Activated naive CD4-positive, alpha-beta T cell treated with anti-CD3 and anti-CD28 coated beads for 36 hours (primary cell): ENCODE data around the gene AZIN2. TPM values are rescaled to one million over a fixed set of nuclear protein-coding genes. Genes with fewer than 3 reads are reported as not detected.
A peak's percentile ranks its signal among the peaks of the same experiment; 100 is the strongest.

Experiments
- CTCF ChIA-PET: fragments of 350-600 bp; sonication (Branson Sonifier 250); formaldehyde crosslinking; loops from one replicate; lab custom pipeline; 2021; ENCODE audit warnings: antibody characterized with exemption; lab: Charles Lee
- DNase-seq: peaks from one replicate; pipeline ENCODE4 v3.0.0-alpha.2; 2020
- H3K27ac Mint-ChIP-seq: one replicate; pipeline ENCODE4 v1.8.0; 2021; ENCODE audit warnings: mild to moderate bottlenecking, mixed read lengths
- H3K27me3 Mint-ChIP-seq: one replicate; pipeline ENCODE4 v1.8.0; 2021; ENCODE audit warnings: low read depth, mixed read lengths
- H3K36me3 Mint-ChIP-seq: one replicate; pipeline ENCODE4 v1.8.0; 2021; ENCODE audit warnings: low read depth, mixed read lengths
- H3K4me1 Mint-ChIP-seq: one replicate; pipeline ENCODE4 v1.8.0; 2021; ENCODE audit warnings: low read depth, mixed read lengths
- H3K4me3 Mint-ChIP-seq: one replicate; pipeline ENCODE4 v1.8.0; 2021; ENCODE audit warnings: mild to moderate bottlenecking, moderate library complexity, mixed read lengths
- H3K9me3 Mint-ChIP-seq: one replicate; pipeline ENCODE4 v1.8.0; 2021; ENCODE audit warnings: mixed read lengths
- intact Hi-C: fragments of 100-400 bp; cut with micrococcal nuclease; formaldehyde crosslinking; loops from one replicate; pipeline ENCODE4 v1.15.1; 2023
- total RNA-seq, 2 experiments: library from RNA; stranded (reverse); gene quantifications; one replicate each; pipeline ENCODE4 v1.2.3, GENCODE V29; 2021

AZIN2 gene
- 1 to 10 TPM; 1.5 to 1.6 TPM for total RNA-seq

GRCh38 chr1:33080885-33081553, at the start of gene AZIN2:
TSS of gene AZIN2 (plus strand) at chr1:33081153. CDS start at chr1:33082250, 1,097 bp downstream.
- peak within 1 kb of the TSS; percentile 19 for H3K27ac Mint-ChIP-seq
- CTCF ChIA-PET: interaction anchor here (1.2 to 7.4 kb wide), 3 partner anchors 14 to 46 kb away, joined by 3 to 51 read pairs (median 4); no protein-coding TSS in a partner anchor
- H3K9me3 Mint-ChIP-seq: no peaks in the 10 kb centered on the region
- no peaks in the 10 kb centered on the region for H3K36me3 Mint-ChIP-seq
- H3K27me3 Mint-ChIP-seq: no peaks in the 10 kb centered on the region
- peak within 1 kb of the TSS; percentile 75 for H3K4me3 Mint-ChIP-seq
- peak; percentile 98 for DNase-seq
- intact Hi-C loops: loop anchor here (1.0 to 10.0 kb wide), 5 partner anchors 44 to 366 kb away; partner anchors contain the start of genes AK2 and RNF19B
- peaks cover 18% of the 10 kb centered on the region for H3K4me1 Mint-ChIP-seq

DNA sequence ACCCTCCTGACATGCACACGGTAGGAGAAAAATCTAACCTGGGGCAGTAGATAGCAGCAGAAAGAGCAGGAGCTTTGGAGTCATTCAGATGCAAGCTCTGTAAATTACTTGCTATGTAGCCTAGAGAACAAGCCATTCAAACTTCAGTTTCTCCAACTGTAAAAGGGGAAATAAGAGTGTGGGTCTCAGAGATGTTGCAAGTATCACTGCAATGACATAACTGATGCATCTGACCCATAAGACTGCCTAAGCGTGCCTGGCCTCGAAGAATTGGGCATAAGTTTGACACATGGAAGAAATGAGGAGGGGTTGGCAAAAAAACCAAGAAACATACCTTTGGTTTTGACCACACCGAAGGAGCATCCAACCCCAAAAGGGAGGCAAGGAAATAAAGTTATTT, 49.4 kb upstream of the AZIN2 start:
- CTCF ChIA-PET: interaction anchor here (0.6 kb wide), 1 partner anchor 77 kb away, joined by 3 read pairs; no protein-coding TSS in a partner anchor
- H3K4me1 Mint-ChIP-seq: peaks cover 73% of the 10 kb centered on the region
- peaks cover 52% of the 10 kb centered on the region for H3K36me3 Mint-ChIP-seq
- no peaks in the 10 kb centered on the region for H3K9me3 Mint-ChIP-seq
- DNase-seq: no peak
- H3K27me3 Mint-ChIP-seq: no peaks in the 10 kb centered on the region
- no peak overlapping the region for H3K4me3 Mint-ChIP-seq
- intact Hi-C loops: no loop called here
- H3K27ac Mint-ChIP-seq: no peak overlapping the region

- H3K27ac Mint-ChIP-seq: no peak overlapping the region
These were observed 48.7 kb upstream of the AZIN2 start for GRCh38 chr1:33032126-33032869.

DNA sequence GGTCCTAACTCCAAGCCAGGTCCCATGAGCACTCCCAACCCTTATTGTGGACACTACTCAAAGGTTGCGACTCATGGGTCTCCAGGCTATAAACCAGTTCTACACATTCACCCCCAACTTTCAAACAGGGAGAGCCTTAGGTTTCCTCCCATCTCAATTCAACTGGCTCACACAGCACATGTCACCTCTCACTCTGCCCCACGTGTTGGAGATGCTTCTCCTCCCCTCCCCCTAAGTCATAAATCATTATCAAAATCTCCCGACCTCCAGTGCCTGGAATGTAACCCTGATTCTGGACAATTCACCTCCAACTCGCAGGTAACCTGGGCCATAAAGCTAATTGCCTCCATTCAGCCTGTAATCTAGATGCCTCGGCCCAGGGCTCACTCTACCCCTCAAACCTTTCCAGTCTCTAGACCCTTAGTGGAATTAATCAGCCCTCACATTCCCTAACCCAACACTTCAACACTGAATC, 44.9 kb upstream of the AZIN2 start:
- H3K4me1 Mint-ChIP-seq: peaks cover 47% of the 10 kb centered on the region
- H3K27me3 Mint-ChIP-seq: no peaks in the 10 kb centered on the region
- DNase-seq: peak; percentile 35
- intact Hi-C loops: loop anchor here (2.0 to 5.0 kb wide), 3 partner anchors 45 to 219 kb away; partner anchors contain the start of genes AZIN2, RNF19B, S100PBP and YARS1
- no peaks in the 10 kb centered on the region for H3K9me3 Mint-ChIP-seq
- peak overlapping the region; percentile 92 for H3K4me3 Mint-ChIP-seq
- peak overlapping the region; percentile 87 for H3K27ac Mint-ChIP-seq
- CTCF ChIA-PET: no interaction called here
- H3K36me3 Mint-ChIP-seq: peaks cover 27% of the 10 kb centered on the region

More at GRCh38 chr1:33032126-33032869, 48.7 kb upstream of the AZIN2 start:
- intact Hi-C loops: no loop called here
- H3K36me3 Mint-ChIP-seq: peaks cover 52% of the 10 kb centered on the region
- H3K9me3 Mint-ChIP-seq: no peaks in the 10 kb centered on the region
- no peaks in the 10 kb centered on the region for H3K27me3 Mint-ChIP-seq
- CTCF ChIA-PET: interaction anchor here (0.6 kb wide), 1 partner anchor 114 kb away, joined by 3 read pairs; no protein-coding TSS in a partner anchor
- no peak for DNase-seq
- no peak overlapping the region for H3K4me3 Mint-ChIP-seq
- H3K4me1 Mint-ChIP-seq: peaks cover 71% of the 10 kb centered on the region

DNA sequence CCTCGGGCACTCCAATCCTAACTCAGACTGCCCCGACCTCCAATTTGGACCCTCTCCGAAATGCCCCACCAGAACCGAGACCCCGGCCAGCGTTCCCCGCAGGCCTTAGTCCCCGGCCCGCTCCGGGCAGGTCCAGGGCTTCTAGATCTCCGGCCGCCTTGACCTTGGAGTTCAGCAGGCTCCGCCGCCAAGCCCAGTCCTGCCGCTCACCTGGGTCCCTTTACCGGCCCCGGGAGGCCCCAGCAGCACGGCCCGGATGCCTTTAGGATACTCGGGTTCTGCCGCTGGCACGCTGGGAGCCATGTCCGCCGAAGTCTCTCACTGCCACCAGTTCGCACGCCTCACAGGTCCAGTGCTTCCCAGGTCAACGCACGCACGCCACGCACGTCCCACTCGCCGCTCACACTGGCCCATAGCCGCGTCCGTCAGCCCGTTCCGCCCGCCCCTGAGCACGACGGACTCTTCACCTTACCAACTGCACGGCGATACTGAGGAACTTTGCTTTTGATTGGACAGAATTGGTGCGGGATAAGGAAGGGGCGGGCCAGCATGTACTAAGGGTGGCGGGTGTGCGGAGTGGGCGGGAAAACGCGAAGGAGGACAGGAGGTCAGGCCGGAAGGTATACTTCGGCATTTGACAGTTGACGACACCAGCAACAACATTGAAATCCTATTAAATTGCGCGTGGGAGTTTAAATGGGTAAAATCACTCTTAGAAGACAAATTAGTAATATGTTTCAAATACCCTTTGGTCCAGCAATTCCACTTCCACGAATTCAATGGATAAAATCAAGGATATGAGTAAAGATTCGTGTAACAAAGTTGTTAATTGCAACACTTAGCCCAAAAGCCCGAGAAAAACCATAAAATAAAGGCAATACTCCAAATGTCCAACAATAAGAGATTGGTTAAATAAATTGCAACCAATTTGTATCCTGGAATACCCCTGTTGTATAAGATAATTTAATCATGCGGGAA, 44.1 kb upstream of the AZIN2 start, which contains the start of gene AK2:
AK2 (minus strand) TSS at position 358 of the 978 bp plus-strand sequence; CDS start at position 303, 55 bp downstream.
- peak within 1 kb of the TSS; percentile 92 for H3K4me3 Mint-ChIP-seq
- peaks cover 22% of the 10 kb centered on the region for H3K36me3 Mint-ChIP-seq
- no peaks in the 10 kb centered on the region for H3K27me3 Mint-ChIP-seq
- H3K27ac Mint-ChIP-seq: peak within 1 kb of the TSS; percentile 87
- intact Hi-C loops: loop anchor here (1.0 to 5.0 kb wide), 4 partner anchors 44 to 220 kb away; partner anchors contain the start of genes AZIN2, RNF19B, S100PBP and YARS1
- peaks cover 40% of the 10 kb centered on the region for H3K4me1 Mint-ChIP-seq
- H3K9me3 Mint-ChIP-seq: no peaks in the 10 kb centered on the region
- CTCF ChIA-PET: no interaction called here
- peak; percentile 96 for DNase-seq

- Mint-ChIP-seq H3K4me1 (peaks cover 15% of the 10 kb centered on the region), H3K36me3 (peaks cover 7% of the 10 kb centered on the region), H3K4me3 (no peak overlapping the region), H3K27ac (no peak overlapping the region), H3K9me3 (no peaks in the 10 kb centered on the region), H3K27me3 (no peaks in the 10 kb centered on the region)
- DNase-seq: no peak
- CTCF ChIA-PET: interaction anchor here (1.4 kb wide), 1 partner anchor 16 kb away, joined by 4 read pairs; no protein-coding TSS in a partner anchor
- intact Hi-C loops: loop anchor here (5.0 kb wide), 1 partner anchor 223 kb away; the partner anchor contains the start of genes S100PBP and YARS1
These were observed 41.1 kb upstream of the AZIN2 start for GRCh38 chr1:33039840-33040239.

DNA sequence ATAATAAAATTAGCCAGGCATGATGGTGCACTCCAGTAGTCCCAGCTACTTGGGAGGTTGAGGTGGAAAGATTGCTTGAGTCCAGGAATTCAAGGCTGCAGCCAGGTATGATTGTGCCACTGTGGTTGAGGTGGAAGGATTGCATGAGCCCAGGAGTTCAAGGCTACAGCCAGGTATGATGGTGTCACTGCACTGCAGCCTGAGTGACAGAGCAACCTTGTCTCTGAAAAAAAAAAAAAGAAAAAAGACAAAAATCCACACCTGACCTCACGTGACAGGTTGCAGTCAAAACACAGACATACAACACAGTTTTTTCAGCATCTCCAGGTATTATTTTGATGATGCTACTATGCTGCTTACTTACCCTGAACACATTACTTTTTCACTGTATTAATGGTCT, 39.9 kb upstream of the AZIN2 start:
- CTCF ChIA-PET: no interaction called here
- no peak for DNase-seq
- Mint-ChIP-seq H3K4me1 (peaks cover 8% of the 10 kb centered on the region), H3K4me3 (no peak overlapping the region), H3K36me3 (peaks cover 2% of the 10 kb centered on the region), H3K27ac (no peak overlapping the region), H3K9me3 (no peaks in the 10 kb centered on the region), H3K27me3 (no peaks in the 10 kb centered on the region)
- intact Hi-C loops: no loop called here

- intact Hi-C loops: no loop called here
- CTCF ChIA-PET: no interaction called here
- no peaks in the 10 kb centered on the region for H3K36me3 Mint-ChIP-seq
- H3K4me3 Mint-ChIP-seq: no peak overlapping the region
- H3K9me3 Mint-ChIP-seq: no peaks in the 10 kb centered on the region
- no peak overlapping the region for H3K27ac Mint-ChIP-seq
- no peaks in the 10 kb centered on the region for H3K27me3 Mint-ChIP-seq
- no peaks in the 10 kb centered on the region for H3K4me1 Mint-ChIP-seq
- no peak for DNase-seq
These were observed 38.1 kb upstream of the AZIN2 start for GRCh38 chr1:33042831-33043230.

DNA sequence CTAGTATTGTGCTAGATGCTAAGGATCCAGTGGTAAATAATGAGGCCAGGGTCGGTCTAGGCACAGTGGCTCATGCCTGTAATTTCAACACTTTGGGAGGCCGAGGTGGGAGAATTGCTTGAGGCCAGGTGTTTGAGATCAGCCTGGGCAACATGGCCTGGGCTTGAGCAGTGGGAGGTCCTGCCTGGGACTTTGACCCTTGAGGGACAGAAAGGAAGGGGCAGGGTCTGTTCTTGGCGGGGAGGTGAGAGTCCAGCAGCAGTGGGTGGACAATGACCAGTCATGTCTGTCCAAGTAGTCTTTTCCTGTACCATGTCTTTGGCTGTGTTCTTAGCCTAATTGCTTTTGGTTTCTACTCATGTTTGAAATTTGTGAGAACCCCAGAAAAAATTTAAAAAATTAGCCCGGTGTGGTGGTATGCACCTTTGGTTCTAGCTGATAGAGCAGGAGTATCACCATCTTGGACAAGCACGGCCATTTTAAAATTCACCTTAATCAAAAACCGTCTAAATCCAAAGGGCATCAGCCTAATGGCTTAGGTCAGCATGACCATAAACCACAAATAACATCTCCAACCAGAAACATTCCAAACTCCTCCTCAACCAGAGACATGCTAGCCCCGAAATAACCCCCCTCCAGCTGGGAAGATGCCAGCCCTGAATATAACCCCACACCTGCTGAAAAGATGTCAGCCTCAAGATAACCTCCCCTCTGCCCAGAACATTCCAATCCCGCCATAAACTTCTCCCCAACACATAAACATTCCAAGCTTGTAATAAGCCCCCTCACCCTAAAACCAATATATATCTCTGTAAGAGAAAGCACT, 37.5 kb upstream of the AZIN2 start:
- intact Hi-C loops: no loop called here
- H3K9me3 Mint-ChIP-seq: no peaks in the 10 kb centered on the region
- H3K27ac Mint-ChIP-seq: no peak overlapping the region
- no peak for DNase-seq
- CTCF ChIA-PET: no interaction called here
- no peaks in the 10 kb centered on the region for H3K4me1 Mint-ChIP-seq
- no peak overlapping the region for H3K4me3 Mint-ChIP-seq
- H3K36me3 Mint-ChIP-seq: no peaks in the 10 kb centered on the region
- H3K27me3 Mint-ChIP-seq: no peaks in the 10 kb centered on the region

GRCh38 chr1:33045246-33045645, 35.7 kb upstream of the AZIN2 start:
- DNase-seq: no peak
- Mint-ChIP-seq H3K27me3 (no peaks in the 10 kb centered on the region), H3K4me1 (no peaks in the 10 kb centered on the region), H3K36me3 (no peaks in the 10 kb centered on the region), H3K9me3 (no peaks in the 10 kb centered on the region), H3K27ac (no peak overlapping the region), H3K4me3 (no peak overlapping the region)
- CTCF ChIA-PET: interaction anchor here (1.0 kb wide), 1 partner anchor 11 kb away, joined by 6 read pairs; no protein-coding TSS in a partner anchor
- intact Hi-C loops: no loop called here

DNA sequence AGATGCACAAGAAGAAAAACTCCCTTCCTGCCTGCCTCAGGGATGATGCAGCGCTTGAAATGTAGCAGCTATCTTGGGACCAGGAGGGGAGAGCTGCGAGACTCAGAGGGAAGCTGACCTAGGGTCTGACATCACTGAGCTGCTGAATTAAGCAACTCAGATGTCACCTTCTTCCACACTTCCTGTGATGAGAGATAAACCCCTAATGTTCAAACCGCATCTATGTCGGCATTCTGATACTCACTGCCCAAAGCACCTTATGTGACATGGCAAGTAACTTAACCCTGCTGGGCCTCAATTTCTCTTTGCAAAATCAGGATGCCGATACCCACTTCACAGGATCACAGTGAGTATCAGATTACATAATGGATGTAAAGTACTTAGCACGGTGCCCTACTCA, 35.1 kb upstream of the AZIN2 start:
- no peak overlapping the region for H3K4me3 Mint-ChIP-seq
- intact Hi-C loops: no loop called here
- no peaks in the 10 kb centered on the region for H3K36me3 Mint-ChIP-seq
- H3K4me1 Mint-ChIP-seq: peaks cover 2% of the 10 kb centered on the region
- H3K9me3 Mint-ChIP-seq: peaks cover 3% of the 10 kb centered on the region
- no peak overlapping the region for H3K27ac Mint-ChIP-seq
- H3K27me3 Mint-ChIP-seq: no peaks in the 10 kb centered on the region
- CTCF ChIA-PET: interaction anchor here (1.0 kb wide), 1 partner anchor 9 kb away, joined by 4 read pairs; no protein-coding TSS in a partner anchor
- no peak for DNase-seq
